Right forelimb (tissue), 1 donor: Measurements from ENCODE around the gene RNF144A.
"Not testable (repeated sequence)": the region's sequence is repeated elsewhere in the genome, so short reads cannot be mapped to it uniquely, and the experiment has no call there.

Experiments
- DNase-seq: peaks from one replicate; pipeline ENCODE4 v3.0.0-alpha.2; 2018

RNF144A gene

DNA sequence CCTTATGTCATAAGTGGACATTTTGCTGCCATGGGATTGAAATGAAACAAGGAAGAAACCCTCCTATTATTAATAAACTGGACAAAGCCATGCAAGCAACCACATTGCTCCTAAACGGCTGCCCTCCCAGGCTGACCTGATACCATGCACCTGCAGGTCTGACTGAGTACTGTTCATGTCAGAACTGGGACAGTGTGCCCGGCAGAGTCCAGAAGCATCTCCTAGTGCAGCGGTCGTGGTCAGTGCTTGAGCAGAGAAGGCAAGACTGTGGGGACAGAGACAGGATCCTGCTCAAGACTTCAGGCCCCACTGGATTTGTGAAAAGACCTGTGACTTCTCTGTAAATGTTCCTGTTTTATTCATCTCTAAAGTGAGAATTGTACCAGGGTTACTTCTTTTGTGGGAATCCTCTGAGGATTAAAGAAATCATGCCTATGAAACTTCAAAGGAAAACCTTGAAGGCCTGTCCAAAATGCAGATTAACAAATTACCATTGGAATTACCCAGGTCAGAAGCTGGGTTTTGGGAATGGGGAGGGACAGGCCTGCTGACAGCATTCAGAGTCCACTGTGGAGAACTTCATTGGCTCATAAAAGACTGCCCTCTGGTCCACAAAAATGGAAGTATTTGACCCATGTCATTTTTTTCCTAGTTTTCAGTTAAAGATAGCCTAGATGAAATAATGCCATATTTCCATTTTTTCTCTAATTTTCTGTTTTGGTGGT lies 13.9 kb downstream of the RNF144A start:
- no peak for DNase-seq

DNA sequence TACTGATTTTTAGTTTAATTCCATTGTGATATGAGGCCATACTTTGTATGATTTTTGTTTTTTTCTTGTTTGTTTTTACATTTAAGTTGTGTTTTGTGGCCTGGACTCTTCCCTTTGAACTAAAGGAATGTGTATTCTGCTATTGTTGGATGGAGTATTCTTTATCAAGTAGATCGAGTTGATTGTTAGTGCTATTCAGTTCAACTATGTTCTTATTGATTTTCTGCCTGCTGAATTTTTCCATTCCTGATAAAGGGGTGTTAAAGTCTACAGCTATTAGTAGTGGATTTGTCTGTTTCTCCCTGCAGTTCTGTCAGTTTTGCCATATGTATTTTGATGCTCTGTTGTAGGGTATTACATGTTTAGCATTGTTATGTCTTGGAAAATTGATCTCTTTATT lies 14.5 kb downstream of the RNF144A start:
- no peak for DNase-seq

DNA sequence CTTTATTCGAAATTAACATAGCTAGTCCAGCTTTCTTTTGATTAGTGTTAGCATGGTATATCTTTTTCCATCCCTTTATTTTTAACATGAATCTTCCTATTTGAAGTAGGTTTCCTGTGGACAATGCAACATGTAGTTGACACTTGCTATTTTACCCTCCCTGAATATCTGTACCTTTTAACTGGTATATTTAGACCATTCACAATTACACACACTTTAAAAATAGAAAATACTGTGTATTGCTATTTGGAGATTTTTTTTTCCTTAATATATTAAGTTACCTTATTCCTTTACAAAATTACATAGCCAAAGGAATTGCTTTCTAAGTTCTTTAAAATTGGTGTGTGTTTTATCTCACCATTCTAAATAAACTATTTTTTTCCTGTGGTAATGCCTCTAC lies 15.0 kb downstream of the RNF144A start:
- DNase-seq = no peak

DNA sequence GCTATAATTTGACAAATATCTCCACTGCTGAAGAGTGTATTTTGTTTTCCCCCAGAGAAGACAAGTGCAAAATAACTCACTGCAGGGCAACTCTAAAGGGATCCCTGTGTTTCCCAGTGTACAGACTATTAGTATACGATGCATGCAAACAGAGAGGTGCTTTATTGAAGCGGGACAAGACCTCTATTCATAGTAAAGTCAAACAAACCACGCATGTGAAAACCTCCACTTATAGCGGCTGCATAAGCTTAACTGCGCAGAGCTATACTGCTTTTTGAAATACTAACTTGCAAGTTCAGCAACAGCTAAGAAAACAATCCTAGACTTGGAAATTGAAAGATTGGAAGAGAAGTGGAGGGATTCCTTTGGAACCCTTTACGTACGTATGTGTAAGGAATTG lies 15.6 kb downstream of the RNF144A start:
- DNase-seq = no peak

DNA sequence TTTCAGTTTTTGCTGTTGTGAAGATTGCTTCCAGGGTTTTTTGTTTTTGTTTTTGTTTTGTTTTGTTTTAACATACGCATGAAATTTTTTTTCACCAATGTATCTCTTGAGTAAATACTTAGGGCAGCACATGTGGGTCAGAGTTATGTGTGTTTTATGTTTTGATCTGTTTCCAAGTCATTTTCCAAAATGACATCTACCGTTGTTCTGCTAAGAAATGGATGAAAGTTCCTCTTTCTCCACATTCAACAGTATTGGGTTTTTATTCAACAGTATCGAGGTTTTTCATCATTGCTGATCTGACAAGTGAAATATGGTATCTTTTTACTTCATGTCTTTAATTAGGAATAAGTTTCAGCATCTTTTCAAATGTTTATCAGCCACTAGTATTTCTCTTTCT lies 16.7 kb downstream of the RNF144A start:
- DNase-seq = no peak

DNA sequence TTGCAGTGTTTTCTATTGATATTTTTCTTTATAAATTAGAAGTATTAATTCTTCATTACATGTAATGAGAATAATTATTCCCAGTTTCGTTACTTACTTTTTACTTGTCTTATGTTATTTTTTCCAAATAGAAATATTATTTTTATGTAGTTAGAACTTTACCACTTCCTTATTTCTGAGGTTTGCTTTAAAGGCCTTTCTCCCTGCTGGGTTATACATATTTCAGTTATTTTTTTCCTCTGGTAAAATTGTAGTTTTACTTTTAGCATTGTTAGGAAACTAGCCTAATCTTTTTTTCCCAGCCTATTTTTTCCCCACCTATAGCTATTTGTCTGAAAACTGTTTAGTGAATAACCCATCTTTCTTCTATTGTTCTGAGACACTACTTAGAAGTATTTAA lies 17.1 kb downstream of the RNF144A start:
- no peak for DNase-seq

DNA sequence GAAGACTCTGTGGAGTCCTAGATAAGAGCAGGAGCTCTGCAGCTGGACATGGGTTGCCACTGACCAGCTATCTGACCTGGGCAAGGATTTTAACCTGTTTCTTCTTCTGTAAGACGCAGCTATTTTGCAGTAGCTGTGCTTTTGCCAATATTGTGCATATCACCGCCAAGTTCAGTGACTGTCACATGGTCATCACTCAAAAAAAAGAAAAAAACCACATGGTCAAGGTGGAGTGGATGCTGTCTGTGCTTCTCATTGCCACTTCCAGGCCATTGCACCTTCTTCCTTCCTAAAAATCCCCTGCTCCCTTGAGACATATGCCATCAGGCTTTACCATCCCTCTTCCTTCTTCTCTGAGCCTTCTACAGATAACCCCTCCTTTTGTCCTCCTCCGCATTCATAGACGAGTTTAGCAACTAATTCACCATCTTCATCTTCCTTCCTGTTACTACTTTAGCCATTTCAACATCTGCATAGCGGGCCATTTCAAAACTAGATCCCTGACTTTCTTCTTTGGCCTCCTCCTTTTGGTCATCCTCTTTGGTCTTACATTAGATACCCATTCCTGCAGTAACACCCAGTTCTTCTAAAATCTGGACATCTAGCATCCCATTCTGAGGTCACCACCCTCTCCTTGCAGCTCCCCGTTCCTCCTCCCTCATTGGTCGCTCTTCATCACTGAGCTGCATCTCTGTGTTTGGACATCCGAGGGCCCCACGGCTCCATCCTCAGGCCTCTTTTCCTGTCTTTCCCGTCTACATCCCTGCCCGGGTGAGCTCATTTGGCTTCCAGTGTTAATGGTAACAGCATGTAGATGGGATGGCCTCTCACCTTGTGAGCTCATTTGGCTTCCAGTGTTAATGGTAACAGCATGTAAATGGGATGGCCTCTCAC lies 17.8 kb downstream of the RNF144A start:
- no peak for DNase-seq

DNA sequence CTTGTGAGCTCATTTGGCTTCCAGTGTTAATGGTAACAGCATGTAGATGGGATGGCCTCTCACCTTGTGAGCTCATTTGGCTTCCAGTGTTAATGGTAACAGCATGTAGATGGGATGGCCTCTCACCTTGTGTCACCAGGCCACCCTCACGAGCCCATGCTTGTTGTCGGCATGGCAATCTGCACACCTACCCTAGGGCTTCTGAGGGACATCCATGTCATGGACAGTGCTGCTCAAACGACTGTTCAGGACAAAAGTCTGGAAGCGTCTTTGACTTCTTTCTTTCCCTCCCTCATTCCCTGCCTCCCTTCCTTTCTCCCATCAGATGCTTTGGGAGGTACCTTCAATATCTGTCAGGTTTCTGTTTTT lies 18.4 kb downstream of the RNF144A start:
- DNase-seq = not testable (repeated sequence)

DNA sequence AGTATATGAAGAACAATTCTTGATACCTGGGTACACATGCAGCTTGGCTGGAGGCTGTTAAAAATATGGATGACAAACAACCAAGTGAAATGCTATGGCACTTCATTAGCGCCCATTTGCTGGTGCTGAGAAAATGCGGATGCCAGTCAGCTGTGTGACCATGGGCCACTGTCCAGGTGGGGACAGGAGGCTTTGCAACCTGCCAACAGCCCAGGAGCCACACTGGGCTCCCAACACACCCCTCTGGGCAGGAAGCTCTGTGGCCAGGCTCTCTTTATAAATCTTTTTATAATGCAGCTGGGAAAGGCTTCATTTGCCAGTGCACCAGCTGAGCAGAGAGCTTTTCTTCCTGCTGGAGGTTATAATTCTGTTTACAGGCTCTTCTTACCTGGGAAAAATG lies 19.9 kb downstream of the RNF144A start:
- DNase-seq = no peak

DNA sequence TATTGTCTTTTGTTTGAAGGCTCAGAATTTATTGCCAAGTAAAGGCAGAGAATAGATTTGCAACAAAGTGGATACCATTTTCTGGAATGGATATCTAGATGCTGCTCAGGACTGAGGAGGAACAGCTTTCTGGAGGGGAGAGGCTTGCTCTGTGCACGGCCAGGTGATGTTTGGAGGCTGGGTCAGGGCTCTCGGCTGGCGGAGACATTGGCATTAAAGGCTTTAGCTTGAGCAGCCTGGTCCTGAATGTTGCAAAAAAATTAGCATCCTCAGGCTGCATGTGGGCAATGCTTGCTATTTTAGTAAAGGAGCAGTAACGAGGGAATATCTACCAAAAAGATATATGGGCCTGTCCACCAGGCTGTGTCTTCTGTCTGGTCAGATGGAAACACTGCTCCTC lies 20.4 kb downstream of the RNF144A start:
- DNase-seq = no peak

DNA sequence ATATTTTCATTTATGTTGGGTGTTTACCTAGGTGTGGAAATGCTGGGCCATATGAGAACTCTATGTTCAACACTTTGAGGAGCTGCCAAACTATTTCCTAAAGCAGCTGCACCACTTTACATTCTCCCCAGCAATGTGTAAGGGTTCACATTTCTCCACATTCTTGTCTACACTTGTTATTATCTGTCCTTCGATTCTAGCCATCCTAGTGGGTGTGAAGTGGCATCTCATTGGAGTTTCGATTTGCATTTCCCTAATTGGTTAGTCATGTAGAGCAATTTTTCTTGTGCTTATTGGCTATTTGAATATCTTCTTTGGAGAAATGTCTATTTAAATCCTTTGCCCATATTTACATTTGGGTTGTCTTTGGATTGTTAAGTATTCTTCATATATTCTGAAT lies 21.9 kb downstream of the RNF144A start:
- DNase-seq = no peak

DNA sequence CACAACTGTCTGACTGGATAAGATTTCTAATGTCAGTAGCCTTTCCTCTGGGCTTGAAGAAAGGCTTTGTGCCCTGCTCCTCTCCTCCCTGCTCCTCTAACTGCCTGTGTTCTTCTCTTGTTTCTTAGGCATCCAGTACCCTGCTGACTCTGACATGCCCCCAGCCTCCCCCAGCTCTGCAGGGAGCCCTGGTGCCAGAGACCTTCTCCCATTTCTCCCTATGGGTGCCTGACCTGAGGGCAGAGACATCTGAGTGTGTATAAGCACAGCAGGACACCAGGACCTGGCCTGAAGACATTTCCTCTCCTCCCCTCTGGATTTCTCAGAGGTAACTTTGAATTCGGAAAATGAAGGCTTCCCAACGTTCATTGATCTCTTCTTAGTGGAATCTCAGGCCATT lies 23.6 kb downstream of the RNF144A start:
- DNase-seq = no peak

DNA sequence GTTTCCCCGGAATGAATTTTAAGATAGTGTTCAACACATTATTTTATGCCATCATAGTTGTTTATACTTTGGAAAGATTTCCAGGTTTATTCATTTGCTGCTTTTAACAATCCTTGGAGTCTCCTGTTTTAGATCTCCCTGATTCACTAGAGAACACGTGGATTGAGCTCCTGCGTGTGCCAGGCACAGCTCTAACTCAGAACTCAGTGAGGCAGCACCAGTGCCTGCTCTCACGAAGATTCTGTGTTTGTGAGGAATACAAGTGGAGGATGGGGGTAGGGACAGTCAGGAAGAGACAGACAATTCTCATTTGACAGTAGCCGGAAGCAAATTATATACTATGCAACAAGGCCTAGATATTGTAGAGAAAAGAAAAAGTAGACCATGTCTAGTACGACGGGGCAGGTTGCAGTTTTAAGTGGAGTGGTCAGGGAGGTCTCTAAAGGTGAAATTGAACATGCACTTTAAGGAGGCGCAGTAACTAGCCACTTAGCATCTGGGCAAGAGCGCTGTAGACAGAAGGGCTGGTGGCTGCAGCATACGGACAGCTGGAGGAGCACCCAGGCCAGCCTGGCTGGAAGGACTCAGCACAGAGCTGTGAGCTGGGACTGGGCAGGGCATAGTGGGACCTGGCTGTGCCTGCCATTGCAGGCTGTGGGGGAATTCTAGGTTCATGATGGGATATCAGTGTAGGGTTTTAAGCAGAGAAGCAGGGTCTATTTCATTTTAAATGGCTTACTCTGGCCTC lies 24.3 kb downstream of the RNF144A start:
- DNase-seq = no peak

DNA sequence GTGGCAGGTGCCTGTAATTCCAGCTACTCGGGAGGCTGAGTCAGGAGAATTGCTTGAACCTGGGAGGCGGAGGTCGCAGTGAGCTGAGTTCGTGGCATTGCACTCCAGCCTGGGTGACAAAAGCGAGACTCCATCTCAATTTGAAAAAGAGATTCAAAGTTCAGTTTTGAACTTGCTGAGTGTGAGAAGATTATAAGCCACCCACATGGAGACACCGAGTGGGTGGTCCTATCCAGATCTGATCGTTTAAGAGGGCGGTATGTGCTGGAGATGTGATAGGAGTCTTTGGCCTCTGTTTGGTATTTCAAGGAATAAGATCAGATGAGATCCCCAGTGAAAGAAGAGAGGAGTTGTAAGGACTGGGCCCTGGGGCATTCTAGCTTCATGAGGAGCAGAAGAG lies 25.6 kb downstream of the RNF144A start:
- no peak for DNase-seq

DNA sequence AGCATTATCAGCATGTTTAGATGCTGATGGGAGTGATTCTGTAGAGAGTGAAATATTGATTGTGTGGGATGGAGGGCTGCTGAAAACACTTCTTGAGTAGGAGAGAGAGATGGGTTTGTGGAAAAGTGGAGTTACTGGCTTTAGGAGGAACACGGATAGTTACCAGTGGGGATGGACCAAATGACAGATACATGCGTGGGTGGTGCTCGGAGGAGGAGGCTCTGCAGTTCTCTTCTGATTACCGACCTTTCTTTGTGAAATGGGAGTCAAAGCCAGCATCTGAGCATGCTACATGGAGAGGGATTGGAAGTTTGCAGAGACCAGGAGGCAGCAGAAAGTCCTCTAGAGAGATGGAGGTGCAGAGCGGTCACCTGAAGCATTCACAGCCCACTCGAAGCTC lies 26.3 kb downstream of the RNF144A start:
- DNase-seq = no peak

DNA sequence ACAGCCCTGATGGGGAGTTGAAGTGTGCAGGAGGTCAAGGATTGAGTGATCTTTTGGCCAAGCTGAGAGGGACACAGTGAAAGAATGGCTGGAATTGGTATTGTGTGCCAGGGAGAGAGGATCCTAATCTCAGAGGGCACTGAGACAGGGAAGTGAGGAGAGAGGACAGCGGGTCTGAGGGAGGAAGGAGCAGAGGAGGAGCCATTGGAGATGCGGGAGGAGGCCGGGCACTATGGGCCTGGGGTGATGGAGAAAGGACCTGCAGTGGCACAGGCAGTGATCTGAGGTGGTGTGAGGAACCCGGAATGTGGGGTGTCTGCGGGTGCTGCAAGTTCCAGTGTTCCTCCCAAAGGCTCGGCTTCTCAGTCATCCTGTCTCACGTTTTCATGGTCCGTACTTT lies 26.8 kb downstream of the RNF144A start:
- DNase-seq = no peak

DNA sequence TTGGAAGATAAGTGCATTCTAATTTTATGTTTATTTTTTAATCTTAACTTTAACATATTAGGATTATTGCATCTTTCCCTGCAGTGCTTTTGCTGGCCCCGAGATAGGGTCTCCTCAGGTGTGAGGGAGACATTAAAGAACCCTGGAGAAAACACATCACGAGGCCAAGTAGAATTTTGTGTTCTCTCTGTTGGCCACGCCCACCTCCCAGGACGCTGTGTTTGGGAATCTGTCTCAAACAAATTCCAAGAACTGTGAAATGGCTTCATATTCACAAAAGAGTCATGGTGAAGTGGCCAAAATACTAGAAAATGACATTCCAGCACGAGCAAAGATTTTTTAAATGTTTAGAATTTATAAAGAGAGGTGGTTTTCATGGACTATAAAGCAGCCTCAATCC lies 27.3 kb downstream of the RNF144A start:
- no peak for DNase-seq

DNA sequence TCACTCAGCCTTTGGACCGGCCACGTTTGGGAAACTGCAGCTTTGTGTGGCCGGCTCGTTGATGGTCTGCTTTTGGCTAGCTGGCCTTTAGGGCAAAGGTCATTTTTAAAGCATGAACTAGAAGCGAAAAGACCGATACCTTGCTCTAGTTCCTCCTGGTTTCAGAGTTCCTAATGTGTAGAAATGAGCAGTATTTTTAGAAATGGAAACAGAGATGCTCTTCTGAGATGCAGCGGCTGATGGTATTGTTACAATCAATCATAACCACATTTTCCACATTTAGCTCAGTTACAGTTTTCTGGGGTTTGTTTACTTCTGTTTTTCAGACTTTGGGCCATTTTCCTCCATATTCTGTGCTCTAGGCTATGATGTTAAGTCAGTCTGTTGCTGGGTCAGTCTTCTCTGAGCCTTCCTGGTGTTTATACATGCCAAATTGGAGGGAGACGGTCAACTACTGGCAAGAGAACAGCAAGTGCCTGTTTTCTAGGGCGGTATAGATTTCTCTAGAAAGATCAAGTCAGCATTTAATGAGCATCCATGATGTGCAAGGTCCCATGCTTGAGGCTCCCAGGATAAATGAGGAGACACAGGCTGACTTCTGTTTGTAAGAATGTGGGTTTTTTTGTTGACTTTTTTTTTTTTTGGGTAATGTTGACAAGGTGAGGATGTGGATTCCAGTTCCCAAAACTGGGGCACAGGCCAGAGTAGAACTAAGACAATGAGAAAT lies 28.0 kb downstream of the RNF144A start:
- no peak for DNase-seq

DNA sequence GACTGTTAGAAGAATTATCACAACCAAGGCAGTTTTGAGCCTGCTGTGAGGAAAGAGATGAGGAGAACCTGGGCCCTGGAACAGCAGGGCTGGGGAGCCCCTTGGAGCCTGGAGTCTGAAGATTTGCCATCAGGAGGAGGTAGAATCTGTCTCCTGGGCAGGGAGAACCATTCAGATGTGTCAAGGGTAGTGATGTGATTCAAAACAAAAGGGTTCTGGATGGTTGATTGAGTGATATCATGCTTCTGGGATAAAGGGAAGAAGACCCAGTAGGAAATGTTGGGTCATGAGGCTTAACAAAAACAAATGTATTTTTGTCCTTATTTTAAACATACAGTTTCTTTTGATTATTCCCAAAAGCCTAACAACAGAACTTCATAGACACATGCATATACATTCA lies 28.6 kb downstream of the RNF144A start:
- DNase-seq = no peak

DNA sequence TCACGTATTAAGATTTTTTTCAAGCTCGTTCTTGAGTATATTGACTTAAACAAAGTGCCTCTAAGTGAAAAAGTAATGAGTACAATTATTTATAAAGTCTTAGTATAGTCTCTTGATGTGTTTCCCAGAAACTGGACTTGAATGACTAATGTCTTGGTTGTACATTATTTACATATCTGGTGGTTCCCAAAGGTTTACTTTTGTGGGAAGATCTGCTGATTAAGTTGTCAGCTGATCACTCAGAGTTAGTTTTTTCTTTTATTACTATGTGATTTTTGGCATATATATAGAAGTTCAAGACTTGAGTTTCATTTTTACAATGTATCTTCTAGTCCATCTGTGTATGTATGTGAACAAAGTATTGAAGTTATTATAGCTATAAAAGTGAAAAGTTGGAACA lies 29.5 kb downstream of the RNF144A start:
- DNase-seq = no peak

DNA sequence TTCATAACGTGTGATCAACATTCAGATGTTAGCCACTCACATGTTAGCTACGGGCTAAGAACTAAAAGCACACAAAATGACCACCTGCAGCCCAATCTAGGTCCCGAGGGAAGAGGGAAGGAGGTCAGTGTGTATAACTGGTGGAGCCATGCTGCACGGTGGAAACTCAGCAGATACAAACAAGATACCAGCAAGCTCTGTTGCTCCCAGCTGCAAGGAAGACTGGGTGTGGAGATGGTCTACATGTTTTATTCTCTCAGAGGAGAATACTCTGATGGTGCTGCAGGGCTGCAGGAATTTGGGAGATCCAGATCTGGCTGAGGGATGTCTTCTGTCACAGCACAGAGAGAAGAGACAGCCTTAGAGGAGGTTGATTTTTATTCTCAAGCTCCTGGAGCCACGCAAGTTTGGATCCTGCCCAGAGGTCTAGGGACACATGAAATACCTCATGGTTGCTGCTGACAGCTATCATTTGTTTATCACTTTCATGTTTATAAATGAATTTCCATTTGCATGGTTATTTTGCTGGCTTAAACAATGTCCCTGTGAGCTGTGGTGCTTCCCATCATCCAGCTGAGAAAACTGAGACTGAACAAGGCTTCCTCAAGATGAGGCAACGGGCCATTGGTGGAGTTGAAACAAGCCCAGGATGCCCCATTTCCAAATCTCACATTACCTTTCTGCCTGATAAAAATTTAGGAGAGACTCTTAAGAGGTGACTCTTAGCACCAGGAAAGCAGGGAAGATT lies 30.9 kb downstream of the RNF144A start:
- no peak for DNase-seq

DNA sequence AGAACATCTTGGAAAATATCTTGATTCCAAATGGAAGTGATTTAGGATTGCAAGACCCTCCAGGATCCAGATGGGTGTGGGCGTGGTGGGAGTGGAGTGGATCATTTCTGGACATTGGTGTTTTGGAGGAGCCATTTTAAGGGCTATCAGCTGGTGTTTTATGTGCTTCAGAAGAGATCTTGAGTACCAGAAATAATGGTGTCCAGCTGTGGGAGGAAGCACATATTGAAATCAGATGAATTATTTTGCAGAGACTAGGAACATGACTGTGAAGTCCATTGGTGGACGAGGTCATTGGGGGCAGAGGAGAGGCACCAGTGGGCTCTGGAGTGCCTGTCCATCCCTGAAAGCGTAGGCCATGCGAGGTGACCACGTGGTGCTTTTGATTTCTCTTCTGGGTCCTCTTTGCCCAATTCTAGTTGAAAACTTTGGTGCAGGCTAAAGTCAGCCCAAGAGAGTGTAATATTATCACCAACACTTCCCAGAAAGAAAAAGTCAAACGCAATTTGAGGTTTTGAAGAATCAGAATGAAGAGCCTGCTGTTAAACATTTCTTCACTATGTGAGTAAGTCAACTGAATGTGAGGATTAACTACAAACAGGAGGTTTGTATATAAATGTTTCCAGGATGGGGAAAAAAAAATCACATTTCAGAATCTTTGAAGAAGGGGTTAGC lies 31.6 kb downstream of the RNF144A start:
- no peak for DNase-seq
